CD4-positive, alpha-beta T cell (primary cell): ENCODE data around the gene IL1RAPL2. TPM values are rescaled to one million over a fixed set of nuclear protein-coding genes. Genes with fewer than 3 reads are reported as not detected.

ENCODE experiments used
- ATAC-seq: fragments of 200-7000 bp; cut with Tn5 transposase; one replicate; pipeline ENCODE4 v1.10.0; 2022; ENCODE audit warnings: mild to moderate bottlenecking; ENCODE audit not compliant: poor library complexity
- CTCF ChIA-PET: fragments of 350-600 bp; sonication (Branson Sonifier 250); formaldehyde crosslinking; loops from one replicate; lab custom pipeline; 2021; ENCODE audit warnings: antibody characterized with exemption, inconsistent platforms; lab: Charles Lee
- POLR2A ChIA-PET: fragments of 350-600 bp; sonication (Branson Sonifier 250); formaldehyde crosslinking; loops from one replicate; lab custom pipeline; 2021; ENCODE audit warnings: antibody characterized with exemption, inconsistent platforms; lab: Charles Lee
- DNase-seq, 14 experiments: peaks; one replicate each; pipeline ENCODE4 v3.0.0-alpha.2; 2013 to 2020; ENCODE audit warnings: mixed read lengths in 2 of 14
- H3K27ac ChIP-seq, 2 donors: one replicate each; pipeline versions ENCODE4 v1.5.1 to v1.7.0; 2013; ENCODE audit warnings: low read length in 2 of 2, low read depth in 1 of 2, mild to moderate bottlenecking in 1 of 2
- H3K27me3 ChIP-seq, 2 experiments: 1 replicate in 1 of 2; 2 replicates in 1 of 2; pipeline versions ENCODE4 v1.6.1 to v1.7.0; 2013; ENCODE audit warnings: low read length in 2 of 2, control low read depth in 1 of 2, mild to moderate bottlenecking in 1 of 2, moderate library complexity in 1 of 2; ENCODE audit not compliant: insufficient read depth in 2 of 2, control insufficient read depth in 1 of 2
- H3K36me3 ChIP-seq: one replicate; pipeline ENCODE4 v1.6.1; 2013; ENCODE audit warnings: low read length, control low read depth; ENCODE audit not compliant: insufficient read depth
- H3K4me1 ChIP-seq: one replicate; pipeline ENCODE4 v1.6.1; 2013; ENCODE audit warnings: low read length, control low read depth; ENCODE audit not compliant: insufficient read depth
- H3K4me3 ChIP-seq: one replicate; pipeline ENCODE4 v1.5.1; 2013; ENCODE audit warnings: mild to moderate bottlenecking, low read length, moderate library complexity
- H3K9me3 ChIP-seq, 2 experiments: 1 replicate in 1 of 2; 2 replicates in 1 of 2; pipeline versions ENCODE4 v1.6.1 to v1.7.0; 2013; ENCODE audit warnings: low read length in 2 of 2, mild to moderate bottlenecking in 2 of 2, control low read depth in 1 of 2, moderate library complexity in 1 of 2; ENCODE audit not compliant: control insufficient read depth in 1 of 2, insufficient read depth in 1 of 2
- H3K27ac Mint-ChIP-seq: one replicate; pipeline ENCODE4 v1.8.0; 2020; ENCODE audit warnings: mixed read lengths
- H3K27me3 Mint-ChIP-seq: one replicate; pipeline ENCODE4 v1.8.0; 2021; ENCODE audit warnings: mixed read lengths
- H3K36me3 Mint-ChIP-seq: one replicate; pipeline ENCODE4 v1.8.0; 2021; ENCODE audit warnings: low read depth, mixed read lengths
- H3K4me1 Mint-ChIP-seq: one replicate; pipeline ENCODE4 v1.8.0; 2021; ENCODE audit warnings: low read depth, mixed read lengths
- H3K4me3 Mint-ChIP-seq: one replicate; pipeline ENCODE4 v1.8.0; 2020; ENCODE audit warnings: mild to moderate bottlenecking, mixed read lengths
- H3K9me3 Mint-ChIP-seq: one replicate; pipeline ENCODE4 v1.8.0; 2020; ENCODE audit warnings: mixed read lengths
- intact Hi-C, 2 experiments: fragments of 100-400 bp; cut with DNase I in 1 of 2; cut with micrococcal nuclease in 1 of 2; formaldehyde crosslinking; loops; one replicate each; pipeline versions ENCODE4 v1.15.1 to v1.9.0; 2023 to 2025; cut with DNase I, micrococcal nuclease
- total RNA-seq, 174 experiments: library from RNA in 2 of 174; stranded (reverse) in 2 of 174; gene quantifications; one replicate each; pipeline ENCODE4 v1.2.3 and lab custom pipeline; 2021 to 2026
- TF ChIP-seq, protein P1 (sequence below): fragments of 200-600 bp; IDR thresholded peaks from one replicate; pipeline ENCODE4 v1.8.0; 2022; ENCODE audit warnings: antibody characterized with exemption, mild to moderate bottlenecking

IL1RAPL2 gene
- total RNA-seq, 2 experiments from 2014 or later, result not detected

DNA sequence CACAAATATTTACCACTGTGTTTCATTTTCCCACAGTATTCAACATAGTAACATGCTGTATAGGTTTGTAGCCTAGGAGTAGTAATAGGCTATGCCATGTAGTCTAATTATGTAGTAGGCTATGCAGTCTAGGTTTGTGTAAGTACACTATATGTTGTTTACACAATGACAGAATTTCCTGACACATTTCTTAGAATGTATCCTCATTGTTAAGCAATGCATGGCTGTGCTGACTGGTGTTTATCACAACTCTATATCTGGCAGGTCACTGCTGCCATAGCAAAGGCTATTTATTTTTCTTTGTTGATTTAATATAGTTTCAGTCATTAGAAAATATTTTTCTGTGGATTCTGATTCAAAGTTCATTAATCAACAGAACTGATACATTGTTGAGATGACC is 762.8 kb downstream of the IL1RAPL2 start:
- no peaks in the 10 kb centered on the region for H3K4me1 Mint-ChIP-seq
- Histone ChIP-seq H3K4me3 (no peak overlapping the region), H3K4me1 (no peaks in the 10 kb centered on the region), H3K27ac (no peak overlapping the region), H3K9me3 (no peaks in the 10 kb centered on the region), H3K27me3 (no peaks in the 10 kb centered on the region), H3K36me3 (no peaks in the 10 kb centered on the region)
- no peak overlapping the region for H3K4me3 Mint-ChIP-seq
- no peak overlapping the region for H3K27ac Mint-ChIP-seq
- H3K36me3 Mint-ChIP-seq, result no peaks in the 10 kb centered on the region
- CTCF ChIA-PET, result no interaction called here
- H3K9me3 Mint-ChIP-seq, result peaks cover 3% of the 10 kb centered on the region
- intact Hi-C loops, result no loop called here
- DNase-seq (no peak), ATAC-seq (no peak)
- TF ChIP-seq, protein P1, sequence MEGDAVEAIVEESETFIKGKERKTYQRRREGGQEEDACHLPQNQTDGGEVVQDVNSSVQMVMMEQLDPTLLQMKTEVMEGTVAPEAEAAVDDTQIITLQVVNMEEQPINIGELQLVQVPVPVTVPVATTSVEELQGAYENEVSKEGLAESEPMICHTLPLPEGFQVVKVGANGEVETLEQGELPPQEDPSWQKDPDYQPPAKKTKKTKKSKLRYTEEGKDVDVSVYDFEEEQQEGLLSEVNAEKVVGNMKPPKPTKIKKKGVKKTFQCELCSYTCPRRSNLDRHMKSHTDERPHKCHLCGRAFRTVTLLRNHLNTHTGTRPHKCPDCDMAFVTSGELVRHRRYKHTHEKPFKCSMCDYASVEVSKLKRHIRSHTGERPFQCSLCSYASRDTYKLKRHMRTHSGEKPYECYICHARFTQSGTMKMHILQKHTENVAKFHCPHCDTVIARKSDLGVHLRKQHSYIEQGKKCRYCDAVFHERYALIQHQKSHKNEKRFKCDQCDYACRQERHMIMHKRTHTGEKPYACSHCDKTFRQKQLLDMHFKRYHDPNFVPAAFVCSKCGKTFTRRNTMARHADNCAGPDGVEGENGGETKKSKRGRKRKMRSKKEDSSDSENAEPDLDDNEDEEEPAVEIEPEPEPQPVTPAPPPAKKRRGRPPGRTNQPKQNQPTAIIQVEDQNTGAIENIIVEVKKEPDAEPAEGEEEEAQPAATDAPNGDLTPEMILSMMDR, result no peak
- no peaks in the 10 kb centered on the region for H3K27me3 Mint-ChIP-seq
- POLR2A ChIA-PET, result no interaction called here

DNA sequence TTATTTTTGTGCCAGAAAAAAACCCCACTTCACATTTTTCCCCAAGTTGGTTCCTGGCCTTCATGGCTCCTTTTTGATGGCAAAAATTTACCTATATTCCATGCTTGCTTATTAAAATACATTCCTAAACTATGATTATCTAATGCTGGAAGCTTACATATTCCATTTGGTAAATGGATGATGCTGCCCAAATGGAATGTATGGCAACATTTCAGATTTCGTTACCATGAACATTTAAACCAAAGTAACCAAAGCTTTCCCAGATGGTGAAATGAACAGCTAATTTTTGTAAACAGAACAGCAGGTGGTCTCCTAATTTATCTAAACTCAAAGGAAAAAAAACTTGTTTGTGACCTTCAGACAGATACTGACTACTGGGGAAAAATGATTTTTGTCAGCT is 765.2 kb downstream of the IL1RAPL2 start:
- no peak for DNase-seq
- ATAC-seq, result no peak
- POLR2A ChIA-PET, result no interaction called here
- no peak overlapping the region for H3K27ac ChIP-seq
- Mint-ChIP-seq H3K4me1 (no peaks in the 10 kb centered on the region), H3K27ac (no peak overlapping the region), H3K36me3 (no peaks in the 10 kb centered on the region), H3K27me3 (no peaks in the 10 kb centered on the region), H3K9me3 (no peaks in the 10 kb centered on the region), H3K4me3 (no peak overlapping the region)
- TF ChIP-seq, protein P1, result no peak
- no peak overlapping the region for H3K4me3 ChIP-seq
- no peaks in the 10 kb centered on the region for H3K27me3 ChIP-seq
- CTCF ChIA-PET, result no interaction called here
- no peaks in the 10 kb centered on the region for H3K36me3 ChIP-seq
- intact Hi-C loops, result no loop called here
- H3K4me1 ChIP-seq, result no peaks in the 10 kb centered on the region
- no peaks in the 10 kb centered on the region for H3K9me3 ChIP-seq

DNA sequence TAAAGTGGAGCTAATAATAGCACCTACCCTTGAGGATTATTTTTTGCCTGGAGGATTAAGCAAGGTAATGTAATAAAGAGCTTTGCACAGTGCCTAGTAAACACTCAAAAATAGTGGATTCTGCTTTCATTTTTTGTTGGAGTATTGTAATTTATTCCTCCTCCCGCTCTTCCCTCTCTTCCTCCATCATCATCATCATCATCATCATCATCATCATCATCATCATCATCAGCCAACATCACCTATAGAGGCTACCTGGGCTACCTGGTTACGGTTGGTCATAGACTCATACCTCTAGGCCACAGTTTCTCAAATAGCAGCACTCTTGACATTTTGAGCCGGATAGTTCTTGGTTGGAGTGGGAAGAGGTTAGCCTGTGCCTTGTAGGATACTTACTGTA is 781.4 kb downstream of the IL1RAPL2 start:
- ATAC-seq, result no peak
- intact Hi-C loops, result no loop called here
- Mint-ChIP-seq H3K9me3 (no peaks in the 10 kb centered on the region), H3K27me3 (no peaks in the 10 kb centered on the region), H3K27ac (no peak overlapping the region), H3K4me3 (no peak overlapping the region), H3K36me3 (no peaks in the 10 kb centered on the region), H3K4me1 (no peaks in the 10 kb centered on the region)
- H3K9me3 ChIP-seq, result no peaks in the 10 kb centered on the region
- CTCF ChIA-PET, result no interaction called here
- POLR2A ChIA-PET, result no interaction called here
- no peak for DNase-seq
- H3K4me1 ChIP-seq, result no peaks in the 10 kb centered on the region
- TF ChIP-seq, protein P1, result no peak
- no peaks in the 10 kb centered on the region for H3K27me3 ChIP-seq
- no peaks in the 10 kb centered on the region for H3K36me3 ChIP-seq
- H3K27ac ChIP-seq, result no peak overlapping the region
- no peak overlapping the region for H3K4me3 ChIP-seq
